ENCODE measurements around the gene FRS3. TPM values are rescaled to one million over a fixed set of nuclear protein-coding genes. Genes with fewer than 3 reads are reported as not detected.
A peak's percentile ranks its signal among the peaks of the same experiment; 100 is the strongest.

FRS3 gene
- total RNA-seq, 2 experiments from 2014 or later: 4.8 to 5.6 TPM

GRCh38 chr6:41780551-41781365 is 1.1 kb upstream of the FRS3 start, which contains the start of gene PRICKLE4:
TSS of gene PRICKLE4 (plus strand) at chr6:41780782. CDS start at chr6:41783474, 2,692 bp downstream.
- Mint-ChIP-seq H3K4me1 (peaks cover 18% of the 10 kb centered on the region), H3K27me3 (peaks cover 7% of the 10 kb centered on the region), H3K9me3 (ENCODE audit: low read depth) (no peaks in the 10 kb centered on the region), H3K36me3 (ENCODE audit: low read depth) (peaks cover 3% of the 10 kb centered on the region), H3K4me3 (peak within 1 kb of the TSS; percentile 80), H3K27ac (no peak within 1 kb of the TSS)
- CTCF ChIA-PET: interaction anchor here (0.6 to 1.5 kb wide), 5 partner anchors 67 to 555 kb away, joined by 3 to 6 read pairs (median 3); partner anchors contain the start of gene TAF8
- POLR2A ChIA-PET: no interaction called here
- ATAC-seq (no peak), DNase-seq (no peak)
- intact Hi-C loops (cut with DNase I, micrococcal nuclease): loop anchor here (1.0 to 10.0 kb wide), 15 partner anchors 45 to 1274 kb away; partner anchors contain the start of genes MRPS10 (in 2 of the 2), BICRAL (in 1 of the 2), CUL7 (in 1 of the 2) and KLC4 (in 1 of the 2)

- POLR2A ChIA-PET: no interaction called here
Measured at GRCh38 chr6:41779336-41779735, 364 bp downstream of the FRS3 start.

GRCh38 chr6:41778895-41779294 is 805 bp downstream of the FRS3 start:
- no peak for DNase-seq
- Mint-ChIP-seq H3K9me3 (ENCODE audit: low read depth) (no peaks in the 10 kb centered on the region), H3K36me3 (ENCODE audit: low read depth) (peaks cover 3% of the 10 kb centered on the region), H3K4me3 (peak overlapping the region; percentile 85), H3K27me3 (peaks cover 7% of the 10 kb centered on the region), H3K27ac (peak overlapping the region; percentile 75), H3K4me1 (peaks cover 18% of the 10 kb centered on the region)
- no peak for ATAC-seq
- intact Hi-C loops (cut with DNase I, micrococcal nuclease): loop anchor here (1.0 to 10.0 kb wide), 3 partner anchors 8 to 177 kb away; partner anchors contain the start of gene TOMM6 (in 1 of the 2)
- CTCF ChIA-PET: interaction anchor here (0.7 to 3.4 kb wide), 3 partner anchors 8 to 265 kb away, joined by 3 to 24 read pairs (median 4); partner anchors contain the start of gene TOMM6
- POLR2A ChIA-PET: no interaction called here

More at GRCh38 chr6:41779336-41779735, 364 bp downstream of the FRS3 start:
- Mint-ChIP-seq H3K27ac (peak overlapping the region; percentile 75), H3K9me3 (ENCODE audit: low read depth) (no peaks in the 10 kb centered on the region), H3K27me3 (peaks cover 7% of the 10 kb centered on the region), H3K4me3 (peak overlapping the region; percentile 85), H3K4me1 (peaks cover 18% of the 10 kb centered on the region), H3K36me3 (ENCODE audit: low read depth) (peaks cover 3% of the 10 kb centered on the region)
- ATAC-seq (no peak), DNase-seq (no peak)
- CTCF ChIA-PET: no interaction called here
- intact Hi-C loops (cut with DNase I, micrococcal nuclease): loop anchor here (1.0 to 10.0 kb wide), 3 partner anchors 8 to 177 kb away; partner anchors contain the start of gene TOMM6 (in 1 of the 2)

GRCh38 chr6:41777551-41778285 is 2.0 kb downstream of the FRS3 start:
- peaks cover 7% of the 10 kb centered on the region for H3K27me3 Mint-ChIP-seq
- no peak overlapping the region for H3K4me3 Mint-ChIP-seq
- H3K27ac Mint-ChIP-seq: no peak overlapping the region
- ChIA-PET CTCF (interaction anchor here (0.5 to 3.4 kb wide), 4 partner anchors 9 to 439 kb away, joined by 3 to 24 read pairs (median 4); partner anchors contain the start of gene TOMM6), POLR2A (interaction anchor here (0.6 kb wide), 1 partner anchor 10 kb away, joined by 5 read pairs; the partner anchor contains the start of gene TOMM6)
- H3K9me3 Mint-ChIP-seq (ENCODE audit: low read depth): no peaks in the 10 kb centered on the region
- peaks cover 3% of the 10 kb centered on the region for H3K36me3 Mint-ChIP-seq (ENCODE audit: low read depth)
- peaks cover 18% of the 10 kb centered on the region for H3K4me1 Mint-ChIP-seq
- no peak for DNase-seq
- no peak for ATAC-seq
- intact Hi-C loops (cut with DNase I, micrococcal nuclease): loop anchor here in 1 of 2 experiments (5.0 to 10.0 kb wide), 2 partner anchors 73 to 175 kb away; no protein-coding TSS in a partner anchor

GRCh38 chr6:41775293-41775882 is 4.3 kb downstream of the FRS3 start:
- ChIA-PET POLR2A (no interaction called here), CTCF (interaction anchor here (0.5 to 3.4 kb wide), 6 partner anchors 9 to 1015 kb away, joined by 3 to 24 read pairs (median 3); partner anchors contain the start of gene TOMM6)
- H3K4me1 Mint-ChIP-seq: peaks cover 12% of the 10 kb centered on the region
- H3K27me3 Mint-ChIP-seq: no peaks in the 10 kb centered on the region
- intact Hi-C loops (cut with DNase I, micrococcal nuclease): loop anchor here in 1 of 2 experiments (5.0 to 10.0 kb wide), 2 partner anchors 71 to 173 kb away; no protein-coding TSS in a partner anchor
- H3K4me3 Mint-ChIP-seq: no peak overlapping the region
- peaks cover 8% of the 10 kb centered on the region for H3K36me3 Mint-ChIP-seq (ENCODE audit: low read depth)
- DNase-seq (no peak), ATAC-seq (no peak)
- H3K27ac Mint-ChIP-seq: no peak overlapping the region
- H3K9me3 Mint-ChIP-seq (ENCODE audit: low read depth): no peaks in the 10 kb centered on the region

GRCh38 chr6:41774841-41775240 is 4.9 kb downstream of the FRS3 start:
- intact Hi-C loops (cut with DNase I, micrococcal nuclease): loop anchor here in 1 of 2 experiments (5.0 to 10.0 kb wide), 2 partner anchors 70 to 173 kb away; no protein-coding TSS in a partner anchor
- ChIA-PET CTCF (interaction anchor here (0.5 to 1.7 kb wide), 3 partner anchors 10 to 1015 kb away, joined by 3 to 5 read pairs (median 3); no protein-coding TSS in a partner anchor), POLR2A (no interaction called here)
- H3K27ac Mint-ChIP-seq: no peak overlapping the region
- ATAC-seq: no peak
- H3K4me3 Mint-ChIP-seq: no peak overlapping the region
- peaks cover 8% of the 10 kb centered on the region for H3K36me3 Mint-ChIP-seq (ENCODE audit: low read depth)
- H3K27me3 Mint-ChIP-seq: no peaks in the 10 kb centered on the region
- H3K9me3 Mint-ChIP-seq (ENCODE audit: low read depth): no peaks in the 10 kb centered on the region
- H3K4me1 Mint-ChIP-seq: peaks cover 10% of the 10 kb centered on the region
- DNase-seq: no peak

GRCh38 chr6:41771058-41771983 is 8.4 kb downstream of the FRS3 start:
- Mint-ChIP-seq H3K27me3 (no peaks in the 10 kb centered on the region), H3K36me3 (ENCODE audit: low read depth) (peaks cover 4% of the 10 kb centered on the region), H3K9me3 (ENCODE audit: low read depth) (no peaks in the 10 kb centered on the region), H3K4me1 (peaks cover 8% of the 10 kb centered on the region), H3K4me3 (no peak overlapping the region), H3K27ac (no peak overlapping the region)
- intact Hi-C loops (cut with DNase I, micrococcal nuclease): loop anchor here in 1 of 2 experiments (10.0 kb wide), 1 partner anchor 67 kb away; no protein-coding TSS in a partner anchor
- ChIA-PET POLR2A (no interaction called here), CTCF (no interaction called here)
- DNase-seq (no peak), ATAC-seq (no peak)

- Mint-ChIP-seq H3K4me3 (no peak overlapping the region), H3K4me1 (peaks cover 8% of the 10 kb centered on the region), H3K9me3 (ENCODE audit: low read depth) (no peaks in the 10 kb centered on the region), H3K36me3 (ENCODE audit: low read depth) (peaks cover 4% of the 10 kb centered on the region), H3K27me3 (no peaks in the 10 kb centered on the region), H3K27ac (no peak overlapping the region)
- ATAC-seq (no peak), DNase-seq (no peak)
- POLR2A ChIA-PET: no interaction called here
- CTCF ChIA-PET: no interaction called here
- intact Hi-C loops (cut with DNase I, micrococcal nuclease): loop anchor here in 1 of 2 experiments (10.0 kb wide), 1 partner anchor 66 kb away; no protein-coding TSS in a partner anchor
Measured at GRCh38 chr6:41770381-41771057, 9.2 kb downstream of the FRS3 start.

- H3K4me3 Mint-ChIP-seq: no peak overlapping the region
- ChIA-PET POLR2A (no interaction called here), CTCF (interaction anchor here (1.4 kb wide), 1 partner anchor 401 kb away, joined by 3 read pairs; no protein-coding TSS in a partner anchor)
- peaks cover 8% of the 10 kb centered on the region for H3K4me1 Mint-ChIP-seq
- DNase-seq (no peak), ATAC-seq (no peak)
- H3K27me3 Mint-ChIP-seq: no peaks in the 10 kb centered on the region
- H3K9me3 Mint-ChIP-seq (ENCODE audit: low read depth): no peaks in the 10 kb centered on the region
- no peak overlapping the region for H3K27ac Mint-ChIP-seq
- intact Hi-C loops (cut with DNase I, micrococcal nuclease): no loop called here
- H3K36me3 Mint-ChIP-seq (ENCODE audit: low read depth): peaks cover 4% of the 10 kb centered on the region
Measured at GRCh38 chr6:41769376-41769775, 10.3 kb downstream of the FRS3 start.
